Stomach (tissue), 19 donors: ENCODE results near the gene TOGARAM1. TPM values are rescaled to one million over a fixed set of nuclear protein-coding genes. Genes with fewer than 3 reads are reported as not detected.

ENCODE experiments used
- DNase-seq, 2 donors: peaks; one replicate each; pipeline versions ENCODE4 v3.0.0 to v3.0.0-alpha.2; 2013 to 2019
- H3K27ac ChIP-seq, 5 donors: fragments of 200-600 bp in 4 of 5; sonication (generic) in 4 of 5; one replicate each; pipeline ENCODE4 v1.5.1; 2013 to 2019; ENCODE audit warnings: mild to moderate bottlenecking in 1 of 5, moderate library complexity in 1 of 5
- H3K27me3 ChIP-seq, 3 donors: fragments of 200-600 bp; sonication (generic); one replicate each; pipeline ENCODE4 v1.5.1; 2017 to 2019; ENCODE audit warnings: mixed run types in 1 of 3
- H3K36me3 ChIP-seq, 4 donors: fragments of 200-600 bp; sonication (generic); 1 replicate in 3 of 4; 2 replicates in 1 of 4; pipeline ENCODE4 v1.5.1; 2016 to 2019
- H3K4me1 ChIP-seq, 4 donors: fragments of 200-600 bp; sonication (generic); one replicate each; pipeline ENCODE4 v1.5.1; 2016 to 2019
- H3K4me3 ChIP-seq, 4 donors: fragments of 200-600 bp; sonication (generic) in 3 of 4; one replicate each; pipeline ENCODE4 v1.5.1; 2016 to 2019; ENCODE audit warnings: mild to moderate bottlenecking in 1 of 4
- H3K9me3 ChIP-seq, 4 donors: fragments of 200-600 bp; sonication (generic); one replicate each; pipeline ENCODE4 v1.5.1; 2016 to 2019
- EP300 ChIP-seq: sonication (generic); formaldehyde crosslinking; IDR thresholded peaks from one replicate; pipeline ENCODE4 v1.6.1; 2017; ENCODE audit warnings: antibody characterized with exemption
- POLR2A ChIP-seq, 4 donors: fragments of 450-650 bp; IDR thresholded peaks; one replicate each; pipeline ENCODE4 v1.6.1; 2016; ENCODE audit warnings: antibody characterized with exemption in 4 of 4, control low read depth in 2 of 4, mild to moderate bottlenecking in 1 of 4, moderate library complexity in 1 of 4
- POLR2AphosphoS5 ChIP-seq, 3 donors: sonication (generic); formaldehyde crosslinking; IDR thresholded peaks; one replicate each; pipeline ENCODE4 v1.6.1; 2016; ENCODE audit warnings: antibody characterized with exemption in 3 of 3
- WGBS, 5 donors: extraction: QIAGEN DNeasy Blood & Tissue Kit in 3 of 5; methylation state at CpG; one replicate each; pipeline versions ENCODE4 v1.1.5 to v1.1.7; 2013 to 2018; 5-methylcytosine and 5-hydroxymethylcytosine counted together
- intact Hi-C: fragments of 100-400 bp; cut with DNase I; formaldehyde crosslinking; loops from one replicate; pipeline ENCODE4 v1.15.1; 2023; ENCODE audit warnings: low total_unique reads
- long read RNA-seq, 10 donors: transcript quantifications; one replicate each; lab custom pipeline, GENCODE V29; 2026
- polyA plus RNA-seq, 3 donors: library from polyadenylated mRNA; stranded (reverse); fragments of 200-250 nt; gene quantifications; one replicate each; pipeline ENCODE4 v1.2.3, GENCODE V29; 2013
- total RNA-seq, 5 donors: library from RNA; depleted of rRNA; stranded (reverse); fragments of >200 nt; gene quantifications; one replicate each; pipeline versions ENCODE4 v1.1.0 to v1.2.3, GENCODE V29; 2014 to 2016
- TF ChIP-seq, protein P1 (sequence below), 7 experiments: fragments of 450-650 bp in 4 of 7; fragments of 200-600 bp in 3 of 7; sonication (generic) in 3 of 7; IDR thresholded peaks; one replicate each; pipeline ENCODE4 v1.5.1; 2016 to 2019; ENCODE audit warnings: antibody characterized with exemption in 7 of 7, control low read depth in 2 of 7, mild to moderate bottlenecking in 1 of 7
- donor health status: healthy with polysubstance abuse.
- donor health status: Bipolar disorder and iron deficiency.
- donor health status: healthy.

Gene TOGARAM1, protein sequence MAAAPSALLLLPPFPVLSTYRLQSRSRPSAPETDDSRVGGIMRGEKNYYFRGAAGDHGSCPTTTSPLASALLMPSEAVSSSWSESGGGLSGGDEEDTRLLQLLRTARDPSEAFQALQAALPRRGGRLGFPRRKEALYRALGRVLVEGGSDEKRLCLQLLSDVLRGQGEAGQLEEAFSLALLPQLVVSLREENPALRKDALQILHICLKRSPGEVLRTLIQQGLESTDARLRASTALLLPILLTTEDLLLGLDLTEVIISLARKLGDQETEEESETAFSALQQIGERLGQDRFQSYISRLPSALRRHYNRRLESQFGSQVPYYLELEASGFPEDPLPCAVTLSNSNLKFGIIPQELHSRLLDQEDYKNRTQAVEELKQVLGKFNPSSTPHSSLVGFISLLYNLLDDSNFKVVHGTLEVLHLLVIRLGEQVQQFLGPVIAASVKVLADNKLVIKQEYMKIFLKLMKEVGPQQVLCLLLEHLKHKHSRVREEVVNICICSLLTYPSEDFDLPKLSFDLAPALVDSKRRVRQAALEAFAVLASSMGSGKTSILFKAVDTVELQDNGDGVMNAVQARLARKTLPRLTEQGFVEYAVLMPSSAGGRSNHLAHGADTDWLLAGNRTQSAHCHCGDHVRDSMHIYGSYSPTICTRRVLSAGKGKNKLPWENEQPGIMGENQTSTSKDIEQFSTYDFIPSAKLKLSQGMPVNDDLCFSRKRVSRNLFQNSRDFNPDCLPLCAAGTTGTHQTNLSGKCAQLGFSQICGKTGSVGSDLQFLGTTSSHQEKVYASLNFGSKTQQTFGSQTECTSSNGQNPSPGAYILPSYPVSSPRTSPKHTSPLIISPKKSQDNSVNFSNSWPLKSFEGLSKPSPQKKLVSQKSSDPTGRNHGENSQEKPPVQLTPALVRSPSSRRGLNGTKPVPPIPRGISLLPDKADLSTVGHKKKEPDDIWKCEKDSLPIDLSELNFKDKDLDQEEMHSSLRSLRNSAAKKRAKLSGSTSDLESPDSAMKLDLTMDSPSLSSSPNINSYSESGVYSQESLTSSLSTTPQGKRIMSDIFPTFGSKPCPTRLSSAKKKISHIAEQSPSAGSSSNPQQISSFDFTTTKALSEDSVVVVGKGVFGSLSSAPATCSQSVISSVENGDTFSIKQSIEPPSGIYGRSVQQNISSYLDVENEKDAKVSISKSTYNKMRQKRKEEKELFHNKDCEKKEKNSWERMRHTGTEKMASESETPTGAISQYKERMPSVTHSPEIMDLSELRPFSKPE (N-terminal part only)
- total RNA-seq (10 to 100 TPM in 4 of 5 donors, 1 to 10 TPM in 1; 2.9 to 58.0 (median 25.8) TPM), polyA plus RNA-seq (1 to 10 TPM; 2.6 to 5.5 (median 3.8) TPM)
- long read RNA-seq, donor 1 = 0 reads
- long read RNA-seq, donor 2, full-length matches to known transcripts = 1 of 1 reads
- long read RNA-seq, donor 2, partial matches to known transcripts = 0 of 1 reads
- long read RNA-seq, donor 2, other reads (novel, unspliced or antisense) = 0 of 1 reads
- long read RNA-seq, donor 3, full-length matches to known transcripts = 2 of 2 reads
- long read RNA-seq, donor 3, partial matches to known transcripts = 0 of 2 reads
- long read RNA-seq, donor 3, other reads (novel, unspliced or antisense) = 0 of 2 reads
- long read RNA-seq, donor 4 = 0 reads
- long read RNA-seq, donor 5, full-length matches to known transcripts = 1 of 1 reads
- long read RNA-seq, donor 5, partial matches to known transcripts = 0 of 1 reads
- long read RNA-seq, donor 5, other reads (novel, unspliced or antisense) = 0 of 1 reads
- long read RNA-seq, donor 6, full-length matches to known transcripts = 3 of 21 reads
- long read RNA-seq, donor 6, partial matches to known transcripts = 18 of 21 reads
- long read RNA-seq, donor 6, other reads (novel, unspliced or antisense) = 0 of 21 reads
- long read RNA-seq, donor 7 = 0 reads
- long read RNA-seq, donor 8, partial matches to known transcripts = 5 of 7 reads
- long read RNA-seq, donor 8, other reads (novel, unspliced or antisense) = 0 of 7 reads
- long read RNA-seq, donor 9 = 0 reads
- long read RNA-seq, donor 10, full-length matches to known transcripts = 1 of 1 reads
- long read RNA-seq, donor 10, partial matches to known transcripts = 0 of 1 reads
- long read RNA-seq, donor 10, other reads (novel, unspliced or antisense) = 0 of 1 reads

DNA sequence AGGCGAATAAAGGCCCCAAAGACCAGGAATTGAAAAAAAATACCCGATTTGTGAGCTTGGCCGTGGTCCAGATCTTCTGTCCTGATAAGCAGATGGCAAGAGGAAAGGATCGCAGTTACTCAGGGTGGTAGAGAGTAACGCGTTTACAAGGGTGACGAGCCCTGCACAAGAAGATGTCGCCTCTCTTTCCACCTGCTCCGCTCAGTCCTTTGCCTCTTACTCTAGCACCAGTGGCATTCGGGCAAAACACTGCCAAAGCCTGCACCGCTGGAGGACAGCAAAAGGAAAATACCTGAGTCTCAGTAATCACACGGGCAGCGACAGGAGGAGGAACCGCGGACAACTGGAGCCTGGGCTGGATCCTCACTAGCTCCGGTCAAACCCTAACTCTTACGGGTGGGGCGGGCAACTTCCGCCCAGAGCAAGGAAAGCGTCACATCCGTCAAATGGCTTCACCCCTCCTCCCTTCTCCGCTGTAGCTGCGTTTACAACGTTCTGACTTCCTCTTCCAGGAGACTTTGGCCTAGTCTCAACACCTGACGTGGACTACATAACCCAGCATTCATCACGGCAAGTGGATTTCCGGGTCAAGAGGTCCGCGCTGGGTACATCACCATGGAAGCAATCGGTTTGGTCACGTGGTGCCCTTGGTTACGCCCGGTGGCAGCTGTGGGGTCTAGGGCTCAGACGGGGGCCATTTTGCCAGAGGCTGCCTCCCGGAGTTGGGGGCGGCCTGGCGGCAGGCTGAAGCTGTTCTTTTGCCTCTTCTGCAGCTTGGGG lies at the start of gene TOGARAM1, which contains the start of gene KLHL28:
TOGARAM1 (plus strand) TSS at position 637 of the 780 bp plus-strand sequence. CDS start 232 bp downstream, outside the sequence.
KLHL28 (minus strand) TSS at position 394 of the 780 bp plus-strand sequence. CDS start 16,019 bp downstream, outside the sequence.
- WGBS, 5 donors = 0 to 1% (median 0%) methylated on average over 31 to 37 of the region's 37 CpGs
- no peaks in the 10 kb centered on the region for H3K27me3 ChIP-seq
- no peaks in the 10 kb centered on the region for H3K36me3 ChIP-seq
- H3K9me3 ChIP-seq = no peaks in the 10 kb centered on the region
- peak; percentile 98 to 100 for DNase-seq
- intact Hi-C loops = no loop called here
- peak within 1 kb of the TSS; percentile 74 to 98 (median 89) for H3K4me3 ChIP-seq
- peak; percentile 10 for TF ChIP-seq EP300
- TF ChIP-seq POLR2A (IDR thresholded peaks at IDR 0.05) = peak in 2 of 4 donors; percentile 61 to 67
- TF ChIP-seq, protein P1, sequence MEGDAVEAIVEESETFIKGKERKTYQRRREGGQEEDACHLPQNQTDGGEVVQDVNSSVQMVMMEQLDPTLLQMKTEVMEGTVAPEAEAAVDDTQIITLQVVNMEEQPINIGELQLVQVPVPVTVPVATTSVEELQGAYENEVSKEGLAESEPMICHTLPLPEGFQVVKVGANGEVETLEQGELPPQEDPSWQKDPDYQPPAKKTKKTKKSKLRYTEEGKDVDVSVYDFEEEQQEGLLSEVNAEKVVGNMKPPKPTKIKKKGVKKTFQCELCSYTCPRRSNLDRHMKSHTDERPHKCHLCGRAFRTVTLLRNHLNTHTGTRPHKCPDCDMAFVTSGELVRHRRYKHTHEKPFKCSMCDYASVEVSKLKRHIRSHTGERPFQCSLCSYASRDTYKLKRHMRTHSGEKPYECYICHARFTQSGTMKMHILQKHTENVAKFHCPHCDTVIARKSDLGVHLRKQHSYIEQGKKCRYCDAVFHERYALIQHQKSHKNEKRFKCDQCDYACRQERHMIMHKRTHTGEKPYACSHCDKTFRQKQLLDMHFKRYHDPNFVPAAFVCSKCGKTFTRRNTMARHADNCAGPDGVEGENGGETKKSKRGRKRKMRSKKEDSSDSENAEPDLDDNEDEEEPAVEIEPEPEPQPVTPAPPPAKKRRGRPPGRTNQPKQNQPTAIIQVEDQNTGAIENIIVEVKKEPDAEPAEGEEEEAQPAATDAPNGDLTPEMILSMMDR (IDR thresholded peaks at IDR 0.05) = no peak
- TF ChIP-seq POLR2AphosphoS5 (IDR thresholded peaks at IDR 0.05) = peak; percentile 95 to 98 (median 96)
- H3K27ac ChIP-seq = peak within 1 kb of the TSS; percentile 91 to 94 (median 92)
- peaks cover 31 to 84% (median 66%) of the 10 kb centered on the region in 4 donors for H3K4me1 ChIP-seq

DNA sequence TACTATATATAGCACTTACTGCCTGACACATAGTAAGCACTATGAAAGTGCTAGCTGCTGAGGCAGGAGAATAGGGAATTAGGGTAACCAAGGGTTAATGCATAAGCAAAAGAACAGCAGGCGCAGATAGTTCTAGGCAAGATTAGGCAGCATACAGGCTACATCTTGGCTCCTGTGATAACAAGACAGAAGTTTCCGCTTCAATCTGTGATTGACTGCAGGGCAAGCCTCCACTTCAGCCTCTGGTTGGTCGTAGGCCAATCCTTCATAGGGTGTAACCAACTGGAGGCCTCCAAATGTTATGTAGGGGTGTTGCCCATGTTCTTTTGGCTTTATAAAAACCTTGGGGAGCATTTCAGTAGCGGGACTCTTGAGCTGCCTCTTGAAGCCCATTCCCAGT lies 47.1 kb upstream of the TOGARAM1 start:
- intact Hi-C loops = loop anchor here (10.0 kb wide), 1 partner anchor 360 kb away; no protein-coding TSS in a partner anchor
- H3K27me3 ChIP-seq = peaks cover 0 to 15% (median 13%) of the 10 kb centered on the region in 3 donors
- no peak overlapping the region for H3K4me3 ChIP-seq
- no peak overlapping the region for H3K27ac ChIP-seq
- H3K4me1 ChIP-seq = peaks cover 7 to 21% (median 12%) of the 10 kb centered on the region in 4 donors
- no peaks in the 10 kb centered on the region for H3K36me3 ChIP-seq
- TF ChIP-seq POLR2AphosphoS5 (IDR thresholded peaks at IDR 0.05) = no peak
- no peak for TF ChIP-seq POLR2A (IDR thresholded peaks at IDR 0.05)
- TF ChIP-seq, protein P1 (IDR thresholded peaks at IDR 0.05) = no peak
- TF ChIP-seq EP300 = no peak
- H3K9me3 ChIP-seq = peaks cover 0 to 10% (median 0%) of the 10 kb centered on the region in 4 donors
- peak in 1 of 2 donors; percentile 51 for DNase-seq
- 36 to 44% (median 38%) methylated on average over 4 of the region's 4 CpGs for WGBS, 5 donors

DNA sequence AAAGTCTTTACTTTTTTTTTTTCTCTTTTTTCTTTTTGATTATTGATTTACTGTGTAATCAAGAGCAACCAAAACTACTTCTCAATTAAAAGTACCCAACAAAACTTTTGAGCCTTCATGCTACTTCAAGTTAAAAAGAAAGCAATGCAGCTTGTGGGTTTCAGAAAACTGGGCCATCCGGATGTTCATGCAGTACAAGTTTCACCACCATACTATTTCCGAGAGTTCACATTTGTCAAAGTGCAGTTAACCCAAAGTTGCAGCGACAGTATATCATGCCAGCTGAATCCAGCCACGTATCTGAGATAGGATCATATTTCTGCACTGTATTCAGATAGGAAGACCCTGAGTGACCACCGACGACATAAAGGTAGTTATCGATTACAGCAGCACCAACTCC lies 33.2 kb upstream of the TOGARAM1 start:
- no peak for DNase-seq
- Histone ChIP-seq H3K27ac (no peak overlapping the region), H3K9me3 (no peaks in the 10 kb centered on the region), H3K4me1 (no peaks in the 10 kb centered on the region), H3K36me3 (peaks cover 0 to 39% (median 26%) of the 10 kb centered on the region in 4 donors), H3K4me3 (no peak overlapping the region), H3K27me3 (no peaks in the 10 kb centered on the region)
- intact Hi-C loops = no loop called here
- 86 to 89% (median 88%) methylated on average over 7 of the region's 7 CpGs for WGBS, 5 donors
- TF ChIP-seq POLR2AphosphoS5 (IDR thresholded peaks at IDR 0.05) = no peak
- TF ChIP-seq POLR2A (IDR thresholded peaks at IDR 0.05) = no peak
- no peak for TF ChIP-seq EP300
- TF ChIP-seq, protein P1 (IDR thresholded peaks at IDR 0.05) = no peak
